Thoracic aorta (tissue), 2 donors: ENCODE measurements around the gene DUOX1. TPM values are rescaled to one million over a fixed set of nuclear protein-coding genes. Genes with fewer than 3 reads are reported as not detected.
"Not testable (repeated sequence)": the region's sequence is repeated elsewhere in the genome, so short reads cannot be mapped to it uniquely, and the experiment has no call there.

Experiments
- ATAC-seq: fragments of 150-250 bp; one replicate; pipeline ENCODE4 v1.8.0; 2017; ENCODE audit warnings: low read depth; ENCODE audit not compliant: insufficient number of reproducible peaks, low FRiP score
- DNase-seq: peaks from one replicate; pipeline ENCODE4 v3.0.0-alpha.2; 2020; ENCODE audit warnings: low spot score
- H3K27ac ChIP-seq, 2 donors: fragments of 200-600 bp; sonication (generic); 1 replicate in 1 of 2; 2 replicates in 1 of 2; pipeline ENCODE4 v1.5.1; 2016; ENCODE audit warnings: mild to moderate bottlenecking in 2 of 2, moderate library complexity in 2 of 2
- H3K27me3 ChIP-seq: fragments of 200-600 bp; sonication (generic); replicated peaks from 2 replicates; pipeline ENCODE4 v1.6.0; 2016; ENCODE audit warnings: mild to moderate bottlenecking; ENCODE audit not compliant: insufficient read depth
- H3K36me3 ChIP-seq: fragments of 200-600 bp; sonication (generic); one replicate; pipeline ENCODE4 v1.5.1; 2016
- H3K4me1 ChIP-seq, 2 donors: fragments of 200-600 bp; sonication (generic); 1 replicate in 1 of 2; 2 replicates in 1 of 2; pipeline versions ENCODE4 v1.5.1 to v1.6.0; 2016; ENCODE audit warnings: low read depth in 2 of 2, mild to moderate bottlenecking in 1 of 2; ENCODE audit not compliant: control insufficient read depth in 1 of 2
- H3K4me3 ChIP-seq: fragments of 200-600 bp; sonication (generic); 2 replicates; pipeline ENCODE4 v1.5.1; 2016; ENCODE audit warnings: mild to moderate bottlenecking
- H3K9me3 ChIP-seq: fragments of 200-600 bp; sonication (generic); 2 replicates; pipeline ENCODE4 v1.5.1; 2016
- CTCF ChIP-seq: fragments of 200-600 bp; sonication (generic); IDR thresholded peaks from one replicate; pipeline ENCODE4 v1.5.1; 2019; ENCODE audit warnings: antibody characterized with exemption
- total RNA-seq, 2 donors: library from RNA; depleted of rRNA; stranded (reverse); fragments of >200 nt; gene quantifications; one replicate each; pipeline versions ENCODE4 v1.1.0 to v1.2.3, GENCODE V29; 2016

Gene DUOX1
- total RNA-seq, 2 donors from 2014 or later, result 0.56 to 0.68 TPM

GRCh38 chr15:45133561-45133920 lies 3.7 kb downstream of the DUOX1 start:
- Histone ChIP-seq H3K9me3 (no peaks in the 10 kb centered on the region), H3K36me3 (no peaks in the 10 kb centered on the region), H3K4me3 (no peak overlapping the region), H3K27ac (no peak overlapping the region), H3K27me3 (peaks cover 10% of the 10 kb centered on the region), H3K4me1 (peaks cover 0 to 14% of the 10 kb centered on the region in 2 donors)
- no peak for DNase-seq
- TF ChIP-seq CTCF, result no peak
- no peak for ATAC-seq

- ATAC-seq (no peak), DNase-seq (no peak)
- H3K4me1 ChIP-seq, result peaks cover 0 to 14% of the 10 kb centered on the region in 2 donors
- TF ChIP-seq CTCF, result no peak
- no peak overlapping the region for H3K27ac ChIP-seq
- H3K36me3 ChIP-seq, result no peaks in the 10 kb centered on the region
- H3K9me3 ChIP-seq, result no peaks in the 10 kb centered on the region
- H3K4me3 ChIP-seq, result no peak overlapping the region
- peaks cover 10% of the 10 kb centered on the region for H3K27me3 ChIP-seq
Measured at GRCh38 chr15:45134046-45134445, 4.3 kb downstream of the DUOX1 start.

GRCh38 chr15:45134682-45135604 lies 5.1 kb downstream of the DUOX1 start:
- Histone ChIP-seq H3K27me3 (peaks cover 10% of the 10 kb centered on the region), H3K9me3 (no peaks in the 10 kb centered on the region), H3K36me3 (no peaks in the 10 kb centered on the region), H3K27ac (no peak overlapping the region), H3K4me1 (peaks cover 0 to 12% of the 10 kb centered on the region in 2 donors), H3K4me3 (peak overlapping the region; percentile 51)
- ATAC-seq (no peak), DNase-seq (no peak)
- no peak for TF ChIP-seq CTCF

GRCh38 chr15:45135705-45136377 lies 6.0 kb downstream of the DUOX1 start:
- not testable (repeated sequence) for H3K4me3 ChIP-seq, ATAC-seq, H3K36me3 ChIP-seq, DNase-seq, H3K9me3 ChIP-seq, H3K27ac ChIP-seq, H3K4me1 ChIP-seq, H3K27me3 ChIP-seq

GRCh38 chr15:45136378-45136764 lies 6.6 kb downstream of the DUOX1 start:
- DNase-seq (no peak), ATAC-seq (no peak)
- no peak overlapping the region for H3K4me3 ChIP-seq
- peaks cover 10% of the 10 kb centered on the region for H3K27me3 ChIP-seq
- H3K27ac ChIP-seq, result no peak overlapping the region
- H3K4me1 ChIP-seq, result peaks cover 0 to 7% of the 10 kb centered on the region in 2 donors
- no peak for TF ChIP-seq CTCF
- no peaks in the 10 kb centered on the region for H3K9me3 ChIP-seq
- no peaks in the 10 kb centered on the region for H3K36me3 ChIP-seq
